ENCODE measurements around the gene SMTN.

- TF ChIP-seq POLR2A (IDR thresholded peaks at IDR 0.05), result no peak
- TF ChIP-seq, protein P1, sequence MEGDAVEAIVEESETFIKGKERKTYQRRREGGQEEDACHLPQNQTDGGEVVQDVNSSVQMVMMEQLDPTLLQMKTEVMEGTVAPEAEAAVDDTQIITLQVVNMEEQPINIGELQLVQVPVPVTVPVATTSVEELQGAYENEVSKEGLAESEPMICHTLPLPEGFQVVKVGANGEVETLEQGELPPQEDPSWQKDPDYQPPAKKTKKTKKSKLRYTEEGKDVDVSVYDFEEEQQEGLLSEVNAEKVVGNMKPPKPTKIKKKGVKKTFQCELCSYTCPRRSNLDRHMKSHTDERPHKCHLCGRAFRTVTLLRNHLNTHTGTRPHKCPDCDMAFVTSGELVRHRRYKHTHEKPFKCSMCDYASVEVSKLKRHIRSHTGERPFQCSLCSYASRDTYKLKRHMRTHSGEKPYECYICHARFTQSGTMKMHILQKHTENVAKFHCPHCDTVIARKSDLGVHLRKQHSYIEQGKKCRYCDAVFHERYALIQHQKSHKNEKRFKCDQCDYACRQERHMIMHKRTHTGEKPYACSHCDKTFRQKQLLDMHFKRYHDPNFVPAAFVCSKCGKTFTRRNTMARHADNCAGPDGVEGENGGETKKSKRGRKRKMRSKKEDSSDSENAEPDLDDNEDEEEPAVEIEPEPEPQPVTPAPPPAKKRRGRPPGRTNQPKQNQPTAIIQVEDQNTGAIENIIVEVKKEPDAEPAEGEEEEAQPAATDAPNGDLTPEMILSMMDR (IDR thresholded peaks at IDR 0.05), result no peak
Observed at GRCh38 chr22:31124290-31124689, 43.2 kb downstream of the SMTN start.
